ENCODE data around the gene RLF. TPM values are rescaled to one million over a fixed set of nuclear protein-coding genes. Genes with fewer than 3 reads are reported as not detected.

The RLF gene
- total and polyA plus RNA-seq, 9 of the 15 experiments (the other 6 are each of a cell fraction or from before 2014, with no cell fraction given) = 3.6 to 35.0 (median 21.2) TPM

DNA sequence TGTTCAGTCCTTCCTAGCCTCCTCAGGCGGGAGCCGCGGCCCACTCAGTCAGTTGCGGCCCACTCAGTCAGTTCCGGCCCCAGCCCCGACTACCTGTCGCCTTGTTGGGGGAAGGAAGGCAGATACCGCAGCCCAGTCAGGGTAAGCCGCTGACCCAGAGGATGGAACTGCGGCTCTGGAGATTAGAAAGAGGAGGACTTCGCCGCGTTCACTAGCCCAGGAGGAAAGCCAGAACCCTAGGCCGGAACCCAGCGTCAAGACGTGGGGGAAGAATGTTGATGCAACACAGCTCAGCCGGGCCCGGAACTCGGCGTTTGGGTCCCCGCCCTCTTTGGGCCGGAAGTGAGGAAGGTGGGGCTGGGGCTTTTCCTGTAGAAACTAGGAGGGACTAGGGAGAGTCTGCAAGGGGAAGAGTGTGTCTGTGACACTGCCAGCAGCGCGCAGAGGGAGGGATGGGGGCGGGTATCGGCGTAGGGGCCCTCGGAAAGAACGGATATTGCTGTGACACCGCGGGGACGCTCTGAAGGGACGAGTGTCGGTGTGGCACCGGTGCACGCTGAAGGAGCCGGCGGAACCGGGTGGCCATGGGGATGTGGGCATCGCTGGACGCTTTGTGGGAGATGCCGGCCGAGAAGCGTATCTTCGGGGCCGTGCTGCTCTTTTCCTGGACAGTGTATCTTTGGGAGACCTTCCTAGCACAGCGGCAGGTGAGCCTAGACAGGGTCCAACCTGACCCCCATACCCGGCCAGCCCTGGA is 96.7 kb downstream of the RLF start, which contains the start of gene ZMPSTE24 (continued):
- TF ChIP-seq ZNF318 (IDR thresholded peaks at IDR 0.05; ENCODE audit: borderline replicate concordance in 1 of 2, low read depth in 1 of 2) = peak in 1 of 2 experiments; percentile 79; a peak in 2 of 4 replicates
- no peak for TF ChIP-seq ZFP30 (CRISPR knock-in tag; IDR thresholded peaks at IDR 0.05; ENCODE audit: borderline replicate concordance)
- no peak for TF ChIP-seq DLX4 (CRISPR knock-in tag; IDR thresholded peaks at IDR 0.05)
- TF ChIP-seq ASH1L (IDR thresholded peaks at IDR 0.05; ENCODE audit: borderline replicate concordance, low read depth, partially characterized antibody) = peak; percentile 66
- TF ChIP-seq TAF1 (IDR thresholded peaks at IDR 0.05; ENCODE audit: control insufficient read depth, extremely low read depth, insufficient read depth, low read length, severe bottlenecking) = peak; percentile 91
- TF ChIP-seq KLF10 (CRISPR knock-in tag; IDR thresholded peaks at IDR 0.05) = no peak
- 0 out of 2 replicates have a peak, but pooled peaks have one; percentile 29 for TF ChIP-seq ZNF197 (CRISPR knock-in tag; IDR thresholded peaks at IDR 0.05; ENCODE audit: low read depth)
- TF ChIP-seq KDM2B (CRISPR knock-in tag; IDR thresholded peaks at IDR 0.05) = no peak
- TF ChIP-seq, protein P1, sequence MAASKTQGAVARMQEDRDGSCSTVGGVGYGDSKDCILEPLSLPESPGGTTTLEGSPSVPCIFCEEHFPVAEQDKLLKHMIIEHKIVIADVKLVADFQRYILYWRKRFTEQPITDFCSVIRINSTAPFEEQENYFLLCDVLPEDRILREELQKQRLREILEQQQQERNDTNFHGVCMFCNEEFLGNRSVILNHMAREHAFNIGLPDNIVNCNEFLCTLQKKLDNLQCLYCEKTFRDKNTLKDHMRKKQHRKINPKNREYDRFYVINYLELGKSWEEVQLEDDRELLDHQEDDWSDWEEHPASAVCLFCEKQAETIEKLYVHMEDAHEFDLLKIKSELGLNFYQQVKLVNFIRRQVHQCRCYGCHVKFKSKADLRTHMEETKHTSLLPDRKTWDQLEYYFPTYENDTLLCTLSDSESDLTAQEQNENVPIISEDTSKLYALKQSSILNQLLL (CRISPR knock-in tag; IDR thresholded peaks at IDR 0.05; ENCODE audit: borderline replicate concordance) = no peak
- no peak for TF ChIP-seq FOS (IDR thresholded peaks at IDR 0.05; ENCODE audit: extremely low read depth, insufficient read length)
- no peak for TF ChIP-seq RFX5 (IDR thresholded peaks at IDR 0.05; ENCODE audit: low read depth, low read length)
- no peak for TF ChIP-seq ADNP (tag; IDR thresholded peaks at IDR 0.05)
- TF ChIP-seq TGIF2 (CRISPR knock-in tag; IDR thresholded peaks at IDR 0.05) = no peak
- no peak for TF ChIP-seq ELK1 (CRISPR knock-in tag; IDR thresholded peaks at IDR 0.05)
- TF ChIP-seq FOXA1 (IDR thresholded peaks at IDR 0.05; ENCODE audit: borderline replicate concordance) = no peak
- TF ChIP-seq SETDB1 (IDR thresholded peaks at IDR 0.05; ENCODE audit: low read length) = no peak
